ENCODE results near the gene GSTK1. TPM values are rescaled to one million over a fixed set of nuclear protein-coding genes. Genes with fewer than 3 reads are reported as not detected.

Gene GSTK1
- total and polyA plus RNA-seq, 4 donors = 98.9 to 253 (median 187) TPM

GRCh38 chr7:143316492-143316891 is 53.3 kb downstream of the GSTK1 start:
- Histone ChIP-seq H3K9ac (ENCODE audit: low read depth in 1 of 2, low read length in 2 of 2) (no peak overlapping the region), H3K36me3 (ENCODE audit: control insufficient read depth in 4 of 4, insufficient read depth in 3 of 4, low read depth in 1 of 4, low read length in 3 of 4) (no peaks in the 10 kb centered on the region), H3K27ac (ENCODE audit: low read depth in 1 of 2, low read length in 2 of 2) (no peak overlapping the region), H3K4me3 (ENCODE audit: low read depth in 1 of 3, low read length in 3 of 3) (no peak overlapping the region), H3K27me3 (ENCODE audit: control insufficient read depth in 4 of 4, insufficient read depth in 4 of 4, low read length in 3 of 4) (no peaks in the 10 kb centered on the region), H3K4me1 (ENCODE audit: control insufficient read depth in 4 of 4, insufficient read depth in 4 of 4, low read length in 3 of 4) (peaks cover 8 to 28% (median 18%) of the 10 kb centered on the region in 4 donors), H3K9me3 (ENCODE audit: control insufficient read depth in 4 of 4, low read length in 3 of 4) (no peaks in the 10 kb centered on the region)
- WGBS = 95% methylated on average over 4 of the region's 4 CpGs
- no peak for DNase-seq (ENCODE audit: low spot score)
- TF ChIP-seq, protein P1, sequence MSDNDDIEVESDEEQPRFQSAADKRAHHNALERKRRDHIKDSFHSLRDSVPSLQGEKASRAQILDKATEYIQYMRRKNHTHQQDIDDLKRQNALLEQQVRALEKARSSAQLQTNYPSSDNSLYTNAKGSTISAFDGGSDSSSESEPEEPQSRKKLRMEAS (IDR thresholded peaks at IDR 0.05) = no peak
- TF ChIP-seq ZBTB33 (IDR thresholded peaks at IDR 0.05) (no peak), GABPA (IDR thresholded peaks at IDR 0.05 in 1 of 2, conservative IDR thresholded peaks at IDR 0.05 in 1 of 2) (no peak), SP1 (IDR thresholded peaks at IDR 0.05) (no peak), TAF1 (conservative IDR thresholded peaks at IDR 0.05) (no peak), RAD21 (IDR thresholded peaks at IDR 0.05) (no peak), JUND (IDR thresholded peaks at IDR 0.05) (no peak), NR2F2 (IDR thresholded peaks at IDR 0.05) (no peak), EGR1 (IDR thresholded peaks at IDR 0.05; ENCODE audit: low read depth in 2 of 2) (no peak)
- TF ChIP-seq, protein P2, sequence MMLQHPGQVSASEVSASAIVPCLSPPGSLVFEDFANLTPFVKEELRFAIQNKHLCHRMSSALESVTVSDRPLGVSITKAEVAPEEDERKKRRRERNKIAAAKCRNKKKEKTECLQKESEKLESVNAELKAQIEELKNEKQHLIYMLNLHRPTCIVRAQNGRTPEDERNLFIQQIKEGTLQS (IDR thresholded peaks at IDR 0.05) = no peak
- TF ChIP-seq, protein P3, sequence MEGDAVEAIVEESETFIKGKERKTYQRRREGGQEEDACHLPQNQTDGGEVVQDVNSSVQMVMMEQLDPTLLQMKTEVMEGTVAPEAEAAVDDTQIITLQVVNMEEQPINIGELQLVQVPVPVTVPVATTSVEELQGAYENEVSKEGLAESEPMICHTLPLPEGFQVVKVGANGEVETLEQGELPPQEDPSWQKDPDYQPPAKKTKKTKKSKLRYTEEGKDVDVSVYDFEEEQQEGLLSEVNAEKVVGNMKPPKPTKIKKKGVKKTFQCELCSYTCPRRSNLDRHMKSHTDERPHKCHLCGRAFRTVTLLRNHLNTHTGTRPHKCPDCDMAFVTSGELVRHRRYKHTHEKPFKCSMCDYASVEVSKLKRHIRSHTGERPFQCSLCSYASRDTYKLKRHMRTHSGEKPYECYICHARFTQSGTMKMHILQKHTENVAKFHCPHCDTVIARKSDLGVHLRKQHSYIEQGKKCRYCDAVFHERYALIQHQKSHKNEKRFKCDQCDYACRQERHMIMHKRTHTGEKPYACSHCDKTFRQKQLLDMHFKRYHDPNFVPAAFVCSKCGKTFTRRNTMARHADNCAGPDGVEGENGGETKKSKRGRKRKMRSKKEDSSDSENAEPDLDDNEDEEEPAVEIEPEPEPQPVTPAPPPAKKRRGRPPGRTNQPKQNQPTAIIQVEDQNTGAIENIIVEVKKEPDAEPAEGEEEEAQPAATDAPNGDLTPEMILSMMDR (IDR thresholded peaks at IDR 0.05; ENCODE audit: low read depth, low read length, missing input control) = no peak

- Histone ChIP-seq H3K4me3 (ENCODE audit: low read depth in 1 of 3, low read length in 3 of 3) (no peak overlapping the region), H3K36me3 (ENCODE audit: control insufficient read depth in 4 of 4, insufficient read depth in 3 of 4, low read depth in 1 of 4, low read length in 3 of 4) (no peaks in the 10 kb centered on the region), H3K9me3 (ENCODE audit: control insufficient read depth in 4 of 4, low read length in 3 of 4) (no peaks in the 10 kb centered on the region), H3K27ac (ENCODE audit: low read depth in 1 of 2, low read length in 2 of 2) (peak overlapping the region; percentile 49 to 76), H3K27me3 (ENCODE audit: control insufficient read depth in 4 of 4, insufficient read depth in 4 of 4, low read length in 3 of 4) (no peaks in the 10 kb centered on the region), H3K9ac (ENCODE audit: low read depth in 1 of 2, low read length in 2 of 2) (no peak overlapping the region), H3K4me1 (ENCODE audit: control insufficient read depth in 4 of 4, insufficient read depth in 4 of 4, low read length in 3 of 4) (peaks cover 8 to 32% (median 18%) of the 10 kb centered on the region in 4 donors)
- WGBS = 30% methylated on average over 5 of the region's 5 CpGs
- DNase-seq (ENCODE audit: low spot score) = peak; percentile 37
- TF ChIP-seq NR2F2 (IDR thresholded peaks at IDR 0.05) = peak; percentile 73
- peak; percentile 63 to 73 for TF ChIP-seq JUND (IDR thresholded peaks at IDR 0.05)
- TF ChIP-seq ZBTB33 (IDR thresholded peaks at IDR 0.05) = peak; percentile 85
- peak; percentile 63 to 78 for TF ChIP-seq RAD21 (IDR thresholded peaks at IDR 0.05)
- no peak for TF ChIP-seq TAF1 (conservative IDR thresholded peaks at IDR 0.05)
- peak; percentile 100 for TF ChIP-seq RXRA (IDR thresholded peaks at IDR 0.05)
- peak; percentile 89 for TF ChIP-seq YY1 (IDR thresholded peaks at IDR 0.05)
- peak; percentile 81 to 91 for TF ChIP-seq HNF4A (conservative IDR thresholded peaks at IDR 0.05)
- TF ChIP-seq, protein P1 (IDR thresholded peaks at IDR 0.05) = peak; percentile 99
- TF ChIP-seq, protein P3 (IDR thresholded peaks at IDR 0.05; ENCODE audit: low read depth, low read length, missing input control) = peak; percentile 39
- no peak for TF ChIP-seq FOXA2 (IDR thresholded peaks at IDR 0.05)
- peak; percentile 96 for TF ChIP-seq SP1 (IDR thresholded peaks at IDR 0.05)
- TF ChIP-seq EGR1 (IDR thresholded peaks at IDR 0.05; ENCODE audit: low read depth in 2 of 2) = peak in 1 of 2 donors; percentile 84
- peak; percentile 48 for TF ChIP-seq HNF4G (IDR thresholded peaks at IDR 0.05)
- peak; percentile 56 for TF ChIP-seq FOXA1 (IDR thresholded peaks at IDR 0.05)
- TF ChIP-seq, protein P4, sequence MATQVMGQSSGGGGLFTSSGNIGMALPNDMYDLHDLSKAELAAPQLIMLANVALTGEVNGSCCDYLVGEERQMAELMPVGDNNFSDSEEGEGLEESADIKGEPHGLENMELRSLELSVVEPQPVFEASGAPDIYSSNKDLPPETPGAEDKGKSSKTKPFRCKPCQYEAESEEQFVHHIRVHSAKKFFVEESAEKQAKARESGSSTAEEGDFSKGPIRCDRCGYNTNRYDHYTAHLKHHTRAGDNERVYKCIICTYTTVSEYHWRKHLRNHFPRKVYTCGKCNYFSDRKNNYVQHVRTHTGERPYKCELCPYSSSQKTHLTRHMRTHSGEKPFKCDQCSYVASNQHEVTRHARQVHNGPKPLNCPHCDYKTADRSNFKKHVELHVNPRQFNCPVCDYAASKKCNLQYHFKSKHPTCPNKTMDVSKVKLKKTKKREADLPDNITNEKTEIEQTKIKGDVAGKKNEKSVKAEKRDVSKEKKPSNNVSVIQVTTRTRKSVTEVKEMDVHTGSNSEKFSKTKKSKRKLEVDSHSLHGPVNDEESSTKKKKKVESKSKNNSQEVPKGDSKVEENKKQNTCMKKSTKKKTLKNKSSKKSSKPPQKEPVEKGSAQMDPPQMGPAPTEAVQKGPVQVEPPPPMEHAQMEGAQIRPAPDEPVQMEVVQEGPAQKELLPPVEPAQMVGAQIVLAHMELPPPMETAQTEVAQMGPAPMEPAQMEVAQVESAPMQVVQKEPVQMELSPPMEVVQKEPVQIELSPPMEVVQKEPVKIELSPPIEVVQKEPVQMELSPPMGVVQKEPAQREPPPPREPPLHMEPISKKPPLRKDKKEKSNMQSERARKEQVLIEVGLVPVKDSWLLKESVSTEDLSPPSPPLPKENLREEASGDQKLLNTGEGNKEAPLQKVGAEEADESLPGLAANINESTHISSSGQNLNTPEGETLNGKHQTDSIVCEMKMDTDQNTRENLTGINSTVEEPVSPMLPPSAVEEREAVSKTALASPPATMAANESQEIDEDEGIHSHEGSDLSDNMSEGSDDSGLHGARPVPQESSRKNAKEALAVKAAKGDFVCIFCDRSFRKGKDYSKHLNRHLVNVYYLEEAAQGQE (IDR thresholded peaks at IDR 0.05) = peak; percentile 70
- TF ChIP-seq, protein P2 (IDR thresholded peaks at IDR 0.05) = no peak
Observed at GRCh38 chr7:143318661-143319060, 55.4 kb downstream of the GSTK1 start.
